ENCODE results near the gene MTFMT.

MTFMT gene

DNA sequence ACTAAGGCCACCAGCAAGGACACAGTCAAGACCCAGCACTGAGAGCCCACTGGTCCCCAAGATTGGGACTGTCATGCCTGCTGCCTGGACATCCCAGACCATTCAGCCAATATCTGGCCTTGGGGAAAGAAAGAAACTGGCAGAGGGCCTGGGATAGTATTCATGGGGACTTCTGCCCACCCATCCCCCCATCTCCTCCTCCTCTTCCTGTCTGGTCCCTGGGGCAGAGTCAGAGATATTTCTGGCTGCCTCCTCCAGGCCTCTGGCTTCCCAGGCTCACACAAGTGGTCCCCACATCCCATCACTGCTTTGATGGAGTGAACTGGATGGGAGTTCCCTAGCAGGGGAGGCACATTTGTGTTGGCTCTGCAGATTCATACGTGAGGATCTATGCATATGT is 42.6 kb upstream of the MTFMT start:
- H3K4me3 ChIP-seq (ENCODE audit: low read depth, low read length): no peak overlapping the region
- in situ Hi-C loops (cut with HindIII; ENCODE audit: low sequenced_read_pairs): no loop called here
- no peak for DNase-seq (ENCODE audit: low read depth)
- TF ChIP-seq, protein P1, sequence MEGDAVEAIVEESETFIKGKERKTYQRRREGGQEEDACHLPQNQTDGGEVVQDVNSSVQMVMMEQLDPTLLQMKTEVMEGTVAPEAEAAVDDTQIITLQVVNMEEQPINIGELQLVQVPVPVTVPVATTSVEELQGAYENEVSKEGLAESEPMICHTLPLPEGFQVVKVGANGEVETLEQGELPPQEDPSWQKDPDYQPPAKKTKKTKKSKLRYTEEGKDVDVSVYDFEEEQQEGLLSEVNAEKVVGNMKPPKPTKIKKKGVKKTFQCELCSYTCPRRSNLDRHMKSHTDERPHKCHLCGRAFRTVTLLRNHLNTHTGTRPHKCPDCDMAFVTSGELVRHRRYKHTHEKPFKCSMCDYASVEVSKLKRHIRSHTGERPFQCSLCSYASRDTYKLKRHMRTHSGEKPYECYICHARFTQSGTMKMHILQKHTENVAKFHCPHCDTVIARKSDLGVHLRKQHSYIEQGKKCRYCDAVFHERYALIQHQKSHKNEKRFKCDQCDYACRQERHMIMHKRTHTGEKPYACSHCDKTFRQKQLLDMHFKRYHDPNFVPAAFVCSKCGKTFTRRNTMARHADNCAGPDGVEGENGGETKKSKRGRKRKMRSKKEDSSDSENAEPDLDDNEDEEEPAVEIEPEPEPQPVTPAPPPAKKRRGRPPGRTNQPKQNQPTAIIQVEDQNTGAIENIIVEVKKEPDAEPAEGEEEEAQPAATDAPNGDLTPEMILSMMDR (IDR thresholded peaks at IDR 0.05; ENCODE audit: low read depth, low read length, missing control alignments): no peak

DNA sequence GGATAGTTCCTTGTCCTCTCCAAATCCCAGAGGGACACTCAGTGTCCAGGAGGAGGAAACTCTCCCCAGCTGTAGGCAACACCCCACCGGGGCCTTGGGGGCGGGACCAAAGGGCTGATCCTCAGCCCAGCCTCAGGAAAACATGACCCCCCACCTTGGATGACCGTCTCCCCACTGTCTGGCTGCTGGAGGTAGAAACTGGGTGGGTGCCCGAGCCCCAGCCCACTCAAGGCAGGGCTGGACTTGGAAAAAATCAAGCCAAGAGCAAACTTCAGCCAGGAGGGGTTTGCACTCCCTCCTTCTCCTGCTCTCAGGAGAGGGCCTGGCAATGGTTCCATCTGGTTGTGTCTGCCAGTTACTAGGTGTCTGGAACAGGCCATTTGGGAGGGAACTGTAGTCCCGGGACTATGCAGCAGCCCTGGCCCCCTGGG is 42.0 kb upstream of the MTFMT start:
- H3K4me3 ChIP-seq (ENCODE audit: low read depth, low read length): no peak overlapping the region
- TF ChIP-seq, protein P1 (IDR thresholded peaks at IDR 0.05; ENCODE audit: low read depth, low read length, missing control alignments): no peak
- in situ Hi-C loops (cut with HindIII; ENCODE audit: low sequenced_read_pairs): no loop called here
- DNase-seq (ENCODE audit: low read depth): no peak

DNA sequence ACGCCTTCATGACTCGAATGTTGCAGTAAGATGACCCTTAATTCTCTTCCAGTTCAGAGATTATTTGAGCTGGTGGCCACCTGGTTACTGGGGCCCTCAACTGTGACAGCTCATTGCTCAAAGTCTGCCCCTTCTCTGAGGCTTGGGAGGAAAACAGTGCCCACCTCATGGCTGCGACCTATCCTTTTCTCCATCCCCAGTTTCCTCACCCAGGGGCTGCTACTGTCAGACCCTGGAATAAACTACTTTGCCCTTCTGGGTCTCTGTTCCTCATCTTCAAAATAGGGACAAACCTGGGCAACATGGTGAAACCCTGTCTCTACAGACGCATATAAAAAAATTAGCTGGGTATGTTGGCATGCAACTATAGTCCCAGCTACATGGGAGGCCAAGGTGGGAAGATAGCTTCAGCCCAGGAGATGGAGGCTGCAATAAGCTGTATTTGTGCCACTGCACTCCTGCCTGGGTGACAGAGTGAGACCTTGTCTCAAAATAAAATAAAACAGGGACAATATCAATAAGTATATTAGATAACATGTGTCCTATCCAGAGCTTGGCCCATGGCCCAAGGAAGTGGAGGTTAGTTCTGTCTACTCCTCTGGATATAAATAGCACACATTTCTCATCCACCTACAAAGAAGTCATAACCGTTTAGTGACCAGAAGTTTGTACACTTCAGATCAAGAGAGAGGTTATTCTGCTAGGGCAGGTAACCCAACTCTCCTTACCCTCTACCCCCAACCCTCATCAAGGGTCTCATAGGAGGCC is 40.5 kb upstream of the MTFMT start:
- H3K4me3 ChIP-seq (ENCODE audit: low read depth, low read length): no peak overlapping the region
- TF ChIP-seq, protein P1 (IDR thresholded peaks at IDR 0.05; ENCODE audit: low read depth, low read length, missing control alignments): no peak
- no peak for DNase-seq (ENCODE audit: low read depth)
- in situ Hi-C loops (cut with HindIII; ENCODE audit: low sequenced_read_pairs): no loop called here

DNA sequence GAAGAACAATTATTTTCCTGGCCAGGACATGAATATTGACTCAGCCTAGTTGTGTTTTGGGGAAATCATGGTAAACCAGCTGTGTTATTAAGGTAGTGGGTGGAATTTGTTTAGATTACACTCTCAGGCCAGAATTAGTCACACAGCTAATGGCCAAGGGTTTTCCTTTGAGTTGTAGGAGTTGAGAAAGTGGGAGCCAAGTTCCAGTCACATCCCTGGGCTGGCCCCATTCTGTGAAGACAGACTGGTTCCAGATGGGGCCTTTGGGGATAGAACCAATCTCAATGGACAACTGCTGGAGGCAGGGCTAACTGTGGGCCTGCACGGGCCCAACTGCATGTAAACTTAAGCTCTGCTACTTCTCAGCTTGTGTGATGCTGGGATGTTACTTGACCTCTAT is 39.7 kb upstream of the MTFMT start:
- no peak overlapping the region for H3K4me3 ChIP-seq (ENCODE audit: low read depth, low read length)
- peak; percentile 78 for DNase-seq (ENCODE audit: low read depth)
- TF ChIP-seq, protein P1 (IDR thresholded peaks at IDR 0.05; ENCODE audit: low read depth, low read length, missing control alignments): no peak
- in situ Hi-C loops (cut with HindIII; ENCODE audit: low sequenced_read_pairs): no loop called here

DNA sequence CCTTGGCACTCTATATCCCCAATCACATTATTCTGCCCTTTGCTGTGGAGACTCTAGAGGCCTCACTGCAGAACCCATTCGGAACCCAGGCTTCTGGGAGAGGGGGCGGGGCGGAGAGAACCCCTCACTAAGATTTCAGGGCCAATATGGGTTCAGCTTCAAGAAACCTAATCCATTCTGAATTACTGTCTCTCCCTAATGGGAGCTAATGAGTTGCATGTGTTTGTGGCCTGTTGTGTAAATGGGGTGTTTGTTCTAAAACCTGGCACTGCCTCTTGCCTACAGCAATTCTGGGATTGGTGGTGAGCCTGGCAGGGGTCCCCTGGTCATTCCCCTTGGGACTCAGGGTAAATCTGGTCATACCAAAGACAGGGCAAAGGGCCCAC is 39.0 kb upstream of the MTFMT start:
- TF ChIP-seq, protein P1 (IDR thresholded peaks at IDR 0.05; ENCODE audit: low read depth, low read length, missing control alignments): no peak
- in situ Hi-C loops (cut with HindIII; ENCODE audit: low sequenced_read_pairs): no loop called here
- no peak for DNase-seq (ENCODE audit: low read depth)
- no peak overlapping the region for H3K4me3 ChIP-seq (ENCODE audit: low read depth, low read length)

DNA sequence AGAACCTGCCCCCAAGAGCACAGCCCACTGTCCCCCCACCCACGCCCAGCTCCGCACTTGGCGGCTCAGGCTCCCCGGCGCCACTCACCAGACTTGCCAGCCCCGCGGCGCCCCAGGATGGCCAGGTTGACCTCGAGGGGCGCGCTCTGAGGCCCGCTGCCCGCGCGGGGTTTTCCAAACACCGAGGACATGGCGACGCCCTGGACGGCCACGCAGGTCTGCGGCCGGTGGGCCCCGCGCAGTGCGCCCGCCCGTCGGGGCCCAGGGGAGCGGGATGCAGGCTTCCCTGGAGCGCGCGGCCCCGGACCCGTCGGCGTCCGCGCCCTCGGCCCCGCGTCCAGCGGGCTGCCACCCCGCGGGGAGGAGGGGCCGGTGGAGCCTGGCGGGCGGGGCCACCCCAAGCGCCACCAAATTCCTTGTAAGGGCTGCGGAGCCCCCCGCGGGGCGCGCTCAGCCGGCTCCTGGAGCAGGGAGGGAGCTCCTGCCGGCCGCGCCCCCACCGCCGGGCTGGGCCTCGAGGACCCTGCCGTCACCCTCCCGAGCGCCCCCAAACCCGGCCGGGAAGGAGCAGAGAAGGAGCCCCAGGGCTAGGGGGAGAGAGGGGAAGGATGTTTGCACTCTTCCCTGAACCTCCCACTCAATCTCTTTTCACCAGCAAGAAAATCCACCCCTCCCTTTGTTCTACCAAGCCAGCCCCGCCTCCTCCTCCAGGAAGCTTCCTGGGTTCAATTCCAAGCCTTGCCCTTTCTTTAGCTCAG is 38.4 kb upstream of the MTFMT start, which contains the start of gene RASL12:
TSS of gene RASL12 (minus strand) at position 347 of the 758 bp plus-strand sequence. CDS start at position 191, 156 bp downstream.
- no peak for DNase-seq (ENCODE audit: low read depth)
- in situ Hi-C loops (cut with HindIII; ENCODE audit: low sequenced_read_pairs): no loop called here
- TF ChIP-seq, protein P1 (IDR thresholded peaks at IDR 0.05; ENCODE audit: low read depth, low read length, missing control alignments): no peak
- no peak within 1 kb of the TSS for H3K4me3 ChIP-seq (ENCODE audit: low read depth, low read length)

Measured in astrocyte of the cerebellum (primary cell).